Urinary bladder (tissue), 4 donors: Measurements from ENCODE around the gene KIAA0513. TPM values are rescaled to one million over a fixed set of nuclear protein-coding genes. Genes with fewer than 3 reads are reported as not detected.
"Not testable (repeated sequence)": the region's sequence is repeated elsewhere in the genome, so short reads cannot be mapped to it uniquely, and the experiment has no call there.

Experiments used
- DNase-seq: peaks from one replicate; pipeline ENCODE4 v3.0.0-alpha.2; 2015; ENCODE audit errors: extremely low spot score
- H3K27ac ChIP-seq: one replicate; pipeline ENCODE4 v1.5.1; 2013; ENCODE audit warnings: low read depth, mild to moderate bottlenecking, moderate library complexity
- H3K36me3 ChIP-seq: one replicate; pipeline ENCODE4 v1.6.1; 2013; ENCODE audit warnings: mild to moderate bottlenecking, moderate library complexity; ENCODE audit not compliant: insufficient read depth
- H3K4me1 ChIP-seq: one replicate; pipeline ENCODE4 v1.6.1; 2013; ENCODE audit warnings: mild to moderate bottlenecking, moderate library complexity; ENCODE audit not compliant: insufficient read depth
- H3K4me3 ChIP-seq: one replicate; pipeline ENCODE4 v1.5.1; 2013; ENCODE audit warnings: low read depth, low read length
- WGBS: extraction: QIAGEN DNeasy Blood & Tissue Kit; methylation state at CpG from one replicate; pipeline ENCODE4 v1.1.7; 2013; 5-methylcytosine and 5-hydroxymethylcytosine counted together
- polyA plus RNA-seq: library from polyadenylated mRNA; stranded (reverse); fragments of 200-250 nt; gene quantifications from one replicate; pipeline ENCODE4 v1.2.3, GENCODE V29; 2013
- total RNA-seq: library from RNA; depleted of rRNA; stranded (reverse); fragments of >200 nt; gene quantifications from one replicate; pipeline ENCODE4 v1.2.3, GENCODE V29; 2014
- donor health status: healthy with polysubstance abuse.
- donor health status: healthy.

Gene KIAA0513
- total and polyA plus RNA-seq, 2 donors = 9.8 to 19.9 TPM

DNA sequence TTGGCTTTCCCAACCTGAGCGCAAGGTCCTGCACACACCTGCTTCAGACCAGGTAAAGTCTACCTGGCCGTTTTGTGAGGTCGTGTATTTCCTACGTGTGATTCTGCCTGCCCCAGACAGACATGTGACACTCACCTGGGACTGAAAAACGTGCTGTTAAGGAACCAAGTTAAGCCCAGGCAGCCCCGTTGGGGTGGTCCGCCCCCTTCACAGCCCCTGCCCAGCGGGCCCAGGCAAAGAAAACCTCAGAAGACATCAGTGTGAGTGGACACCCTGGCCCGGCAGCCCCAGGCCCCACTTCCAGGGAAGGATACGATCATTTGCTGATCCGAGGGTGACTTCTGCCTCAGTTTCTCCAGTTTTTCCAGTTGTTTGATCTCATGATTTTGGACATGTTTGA is 79.9 kb downstream of the KIAA0513 start:
- Histone ChIP-seq H3K27ac (no peak overlapping the region), H3K36me3 (no peaks in the 10 kb centered on the region), H3K4me3 (no peak overlapping the region), H3K4me1 (no peaks in the 10 kb centered on the region)
- WGBS = 87% methylated on average over 11 of the region's 11 CpGs
- no peak for DNase-seq

DNA sequence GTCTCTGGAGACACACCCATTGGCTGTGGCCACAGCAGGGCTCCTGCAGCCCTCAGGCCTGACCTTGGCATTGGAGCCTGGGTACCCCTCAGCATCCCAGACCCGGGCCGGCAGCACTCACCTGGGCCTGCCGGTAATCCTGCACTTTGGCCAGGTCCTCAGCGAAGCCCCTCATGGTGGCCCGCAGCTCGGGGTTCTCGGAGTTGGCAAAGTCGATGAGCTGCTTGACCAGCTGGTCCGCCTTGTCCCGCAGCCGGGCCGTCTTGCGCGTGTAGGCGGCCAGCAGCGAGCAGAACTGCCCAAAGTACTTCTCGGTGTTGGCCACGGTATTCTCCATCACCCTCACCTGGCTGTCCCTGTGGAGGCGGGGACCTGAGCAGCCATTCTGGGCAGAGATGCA is 82.5 kb downstream of the KIAA0513 start:
- no peaks in the 10 kb centered on the region for H3K36me3 ChIP-seq
- WGBS = 97% methylated on average over 19 of the region's 19 CpGs

DNA sequence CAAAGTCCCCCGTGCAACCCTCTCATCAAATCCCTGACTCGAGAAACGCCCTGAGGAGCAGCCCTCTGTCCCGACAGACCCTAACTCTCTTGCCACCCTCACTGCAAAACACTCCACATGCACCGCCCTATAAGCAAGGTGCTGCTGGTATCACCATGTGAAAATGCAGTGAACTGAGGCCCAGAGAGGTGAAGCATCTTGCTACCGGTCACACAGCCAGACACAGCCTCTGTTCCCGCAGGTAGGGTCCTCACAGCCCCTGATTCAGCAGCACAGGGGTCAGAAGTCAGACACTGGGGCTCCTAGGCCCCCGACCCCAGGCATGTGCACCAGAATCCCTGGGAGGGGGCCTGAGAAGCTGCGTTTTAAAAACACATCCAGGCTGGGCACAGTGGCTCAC is 83.6 kb downstream of the KIAA0513 start:
- no peak for DNase-seq
- 86% methylated on average over 9 of the region's 9 CpGs for WGBS
- H3K27ac ChIP-seq = no peak overlapping the region
- no peaks in the 10 kb centered on the region for H3K36me3 ChIP-seq
- H3K4me3 ChIP-seq = no peak overlapping the region
- no peaks in the 10 kb centered on the region for H3K4me1 ChIP-seq

More for the DNA sequence above, 82.5 kb downstream of the KIAA0513 start:
- Histone ChIP-seq H3K4me1 (no peaks in the 10 kb centered on the region), H3K27ac (no peak overlapping the region), H3K4me3 (no peak overlapping the region)
- DNase-seq = no peak

DNA sequence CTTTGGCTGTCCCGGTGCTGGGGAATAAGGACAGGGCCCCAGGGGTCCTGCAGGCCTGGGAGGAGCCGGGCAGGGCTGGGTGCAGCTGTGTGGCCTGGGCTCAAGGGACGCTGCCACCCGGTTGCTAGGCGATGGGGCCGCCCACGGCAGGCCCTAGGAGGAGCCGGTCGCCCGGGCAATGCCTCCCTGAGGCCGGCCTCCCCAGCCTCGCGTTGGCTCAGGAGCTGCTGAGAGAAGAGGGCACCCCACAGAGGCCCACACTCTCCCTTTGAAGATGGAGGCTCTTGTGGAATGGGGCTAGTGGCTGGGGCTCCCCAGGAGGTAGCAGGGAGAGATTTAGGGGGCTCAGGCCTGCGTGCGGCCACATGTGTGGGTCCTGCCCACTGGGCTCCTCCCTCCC is 84.8 kb downstream of the KIAA0513 start, which contains the start of gene CIBAR2:
Gene CIBAR2, minus strand, starts transcription at position 109 of the 400 bp plus-strand sequence. CDS start 120 bp downstream, outside the sequence.
- H3K36me3 ChIP-seq = no peaks in the 10 kb centered on the region
- WGBS = 83% methylated on average over 15 of the region's 15 CpGs

DNA sequence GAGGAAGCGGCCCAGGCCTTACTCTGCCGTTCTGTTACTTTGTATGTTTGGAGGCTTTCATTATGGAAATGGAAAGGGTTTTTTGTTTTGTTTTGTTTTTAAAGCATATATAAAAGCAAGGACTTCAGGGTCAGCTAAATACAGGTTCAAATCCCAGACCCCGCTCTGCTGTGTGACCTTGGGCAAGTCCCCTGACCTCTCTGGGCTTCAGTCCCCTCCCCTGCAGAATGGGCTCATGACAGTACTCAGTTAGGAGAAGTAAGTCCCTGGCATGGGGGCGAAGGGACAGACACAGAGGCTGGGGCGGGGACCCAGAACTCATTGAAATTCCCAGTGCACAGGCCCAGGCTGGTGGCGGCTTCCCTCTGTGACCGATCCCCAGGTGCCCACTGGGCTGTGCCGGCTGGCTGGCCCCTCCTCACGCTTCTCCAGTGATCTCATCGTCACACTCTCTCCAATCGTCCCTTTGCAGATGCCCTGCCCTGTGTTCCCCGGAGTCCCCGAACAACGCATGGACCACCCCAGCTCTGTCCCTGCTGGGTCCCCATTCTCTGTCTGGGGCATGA is 85.7 kb downstream of the KIAA0513 start:
- 92% methylated on average over 14 of the region's 14 CpGs for WGBS
- no peaks in the 10 kb centered on the region for H3K4me1 ChIP-seq
- DNase-seq = no peak
- no peak overlapping the region for H3K27ac ChIP-seq
- no peaks in the 10 kb centered on the region for H3K36me3 ChIP-seq
- H3K4me3 ChIP-seq = no peak overlapping the region

More for the DNA sequence above, 84.8 kb downstream of the KIAA0513 start, which contains the start of gene CIBAR2:
- Histone ChIP-seq H3K4me3 (no peak within 1 kb of the TSS), H3K27ac (no peak within 1 kb of the TSS), H3K4me1 (no peaks in the 10 kb centered on the region)
- DNase-seq = no peak

DNA sequence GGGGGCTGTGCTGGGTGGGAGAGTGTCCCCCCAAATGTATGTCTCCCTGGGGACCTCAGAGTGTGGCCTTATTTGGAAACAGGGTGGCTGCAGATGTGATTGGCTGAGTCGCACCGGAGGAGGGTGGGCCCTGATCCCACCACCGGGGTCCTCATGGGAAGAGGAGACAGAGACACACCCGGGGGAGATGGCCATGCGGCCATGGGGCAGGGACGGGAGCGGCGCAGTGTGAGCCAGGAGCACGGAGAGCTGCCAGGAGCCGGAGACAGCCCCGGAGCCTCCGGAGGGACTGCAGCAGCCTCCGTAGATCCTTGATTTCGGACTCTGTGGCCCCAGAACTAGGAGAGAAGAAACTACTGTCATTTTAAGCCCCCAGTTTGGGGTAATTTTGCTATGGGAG is 86.3 kb downstream of the KIAA0513 start:
- DNase-seq = no peak
- Histone ChIP-seq H3K36me3 (no peaks in the 10 kb centered on the region), H3K4me3 (no peak overlapping the region), H3K27ac (no peak overlapping the region), H3K4me1 (no peaks in the 10 kb centered on the region)
- whole genome bisulfite sequencing = 58% methylated on average over 14 of the region's 14 CpGs

DNA sequence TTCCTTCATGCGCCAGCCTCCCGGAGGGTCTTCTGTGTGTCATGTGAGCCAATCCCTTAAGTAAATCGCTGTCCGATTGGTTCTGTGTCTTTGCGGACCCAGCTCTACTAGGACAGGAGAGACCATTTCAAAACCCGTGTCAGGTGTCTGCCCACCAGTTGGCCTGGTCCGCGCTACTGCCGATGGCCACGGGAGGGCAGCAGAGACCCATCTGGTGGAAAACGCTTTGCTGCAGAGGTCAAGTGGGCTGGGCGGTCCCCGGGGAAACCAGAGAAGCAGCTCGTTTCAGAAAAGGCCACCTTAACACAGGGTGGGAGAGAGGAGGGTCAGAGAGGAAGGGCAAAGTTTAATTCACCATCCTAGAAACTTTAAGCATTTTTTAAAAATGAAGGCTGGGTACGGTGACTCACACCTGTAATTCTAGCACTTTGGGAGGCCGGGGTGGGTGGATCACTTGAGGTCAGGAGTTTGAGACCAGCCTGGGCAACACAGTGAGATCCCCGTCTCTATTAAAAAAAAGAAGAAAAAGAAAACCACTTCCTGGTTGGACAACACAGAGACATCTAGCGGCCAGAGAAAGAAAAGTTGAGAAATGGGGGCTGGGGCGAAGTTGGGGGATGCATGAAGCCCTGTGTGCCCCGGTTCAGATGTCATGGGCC is 87.4 kb downstream of the KIAA0513 start:
- no peak overlapping the region for H3K4me3 ChIP-seq
- WGBS = 12% methylated on average over 20 of the region's 20 CpGs
- DNase-seq = no peak
- no peaks in the 10 kb centered on the region for H3K4me1 ChIP-seq
- no peak overlapping the region for H3K27ac ChIP-seq
- H3K36me3 ChIP-seq = no peaks in the 10 kb centered on the region

DNA sequence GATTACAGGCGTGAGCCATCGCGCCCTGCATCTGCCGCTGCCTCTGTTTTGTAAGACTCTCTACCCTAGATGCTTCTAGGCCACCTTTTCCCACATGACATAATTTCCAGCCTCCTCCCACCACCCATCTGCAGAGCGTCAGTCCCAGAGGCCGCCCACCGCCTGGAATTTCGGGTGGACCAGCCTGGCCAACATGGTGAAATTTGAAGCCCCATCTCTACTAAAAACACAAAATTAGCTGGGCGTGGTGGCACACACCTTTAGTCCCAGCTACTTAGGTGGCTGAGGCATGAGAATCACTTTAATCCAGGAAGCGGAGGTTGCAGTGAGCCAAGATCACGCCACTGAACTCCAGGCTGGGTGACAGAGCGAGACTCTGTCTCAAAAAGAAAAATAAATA is 89.8 kb downstream of the KIAA0513 start:
- no peak for DNase-seq
- 92% methylated on average over 12 of the region's 12 CpGs for WGBS
- no peaks in the 10 kb centered on the region for H3K4me1 ChIP-seq
- H3K4me3 ChIP-seq = no peak overlapping the region
- no peaks in the 10 kb centered on the region for H3K36me3 ChIP-seq
- H3K27ac ChIP-seq = no peak overlapping the region

DNA sequence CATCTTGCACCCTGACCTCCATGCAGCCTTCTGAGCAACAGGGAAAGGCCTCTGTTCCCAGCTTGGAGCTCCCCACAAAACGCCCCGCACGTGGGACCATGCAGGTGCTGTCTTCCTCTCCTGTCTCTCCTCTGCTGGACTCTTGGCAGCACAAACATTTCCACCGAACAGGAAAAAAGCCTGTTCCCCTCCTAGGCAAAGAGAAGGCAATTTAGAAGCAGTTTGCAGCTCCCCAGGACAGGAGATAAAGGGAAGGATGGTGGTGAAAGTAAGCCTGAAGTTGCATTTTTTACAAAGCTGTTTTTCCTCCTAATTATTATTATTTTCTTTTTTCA is 92.4 kb downstream of the KIAA0513 start:
- Histone ChIP-seq H3K36me3 (no peaks in the 10 kb centered on the region), H3K4me1 (no peaks in the 10 kb centered on the region), H3K4me3 (no peak overlapping the region), H3K27ac (no peak overlapping the region)
- WGBS = 84% methylated on average over 4 of the region's 4 CpGs
- no peak for DNase-seq

DNA sequence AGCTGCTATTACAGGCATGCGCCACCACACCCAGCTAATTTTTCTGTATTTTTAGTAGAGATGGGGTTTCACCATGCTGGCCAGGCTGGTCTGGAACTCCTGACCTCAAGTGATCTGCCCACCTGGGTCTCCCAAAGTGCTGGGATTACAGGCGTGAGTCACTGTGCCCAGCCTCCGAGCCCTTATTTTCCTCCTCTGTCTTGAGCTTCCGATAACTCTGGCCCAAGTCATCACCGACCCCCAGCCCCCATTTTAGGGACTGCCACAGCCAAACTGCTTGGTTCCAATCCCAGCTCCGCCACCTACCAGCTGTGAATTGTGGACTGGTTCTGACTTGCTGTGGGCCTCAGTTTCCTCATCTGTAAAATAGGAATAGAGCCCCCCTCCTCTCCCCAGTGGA is 95.8 kb downstream of the KIAA0513 start:
- H3K36me3 ChIP-seq, H3K4me1 ChIP-seq, H3K4me3 ChIP-seq, DNase-seq: not testable (repeated sequence)
- 97% methylated on average over 6 of the region's 6 CpGs for WGBS
- peak overlapping the region; percentile 63 for H3K27ac ChIP-seq

DNA sequence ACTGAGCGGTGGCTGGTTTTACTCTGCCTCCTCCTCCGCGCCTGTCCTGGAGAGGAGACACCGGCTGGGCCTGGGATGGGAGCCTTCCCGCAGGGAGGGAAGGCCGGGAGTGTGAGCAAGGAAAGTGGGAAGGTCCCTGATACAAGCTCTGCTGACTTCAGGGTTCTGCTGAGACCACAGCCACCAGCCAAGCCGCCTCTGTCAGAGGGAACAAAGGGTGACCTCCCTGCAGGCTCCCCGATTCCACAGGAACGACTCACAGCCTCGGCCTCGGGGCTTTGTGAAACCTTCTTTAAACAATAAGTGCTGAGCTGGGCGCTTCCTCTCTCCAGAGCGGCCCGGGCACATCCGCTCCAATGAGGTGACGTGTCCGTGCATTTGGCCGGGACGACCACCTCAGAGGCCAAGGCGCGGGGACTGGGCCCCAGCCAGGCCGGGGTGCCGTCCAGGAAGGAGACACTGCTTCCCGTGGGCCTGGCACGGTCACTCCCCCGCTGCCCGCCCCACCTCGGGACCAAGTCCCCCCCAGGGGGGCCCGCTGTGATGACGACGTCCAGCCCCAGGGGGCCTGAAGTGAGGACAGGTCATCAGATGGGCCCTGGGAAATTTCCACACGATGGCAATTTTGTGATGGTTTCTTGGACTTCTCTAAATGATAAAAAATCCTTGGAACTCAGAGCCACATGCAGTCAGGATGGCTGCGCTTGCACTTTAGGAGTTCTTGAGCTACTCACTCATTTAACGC is 96.5 kb downstream of the KIAA0513 start:
- Histone ChIP-seq H3K4me3 (no peak overlapping the region), H3K27ac (peak overlapping the region; percentile 63), H3K36me3 (no peaks in the 10 kb centered on the region), H3K4me1 (no peaks in the 10 kb centered on the region)
- WGBS = 57% methylated on average over 34 of the region's 34 CpGs
- no peak for DNase-seq

DNA sequence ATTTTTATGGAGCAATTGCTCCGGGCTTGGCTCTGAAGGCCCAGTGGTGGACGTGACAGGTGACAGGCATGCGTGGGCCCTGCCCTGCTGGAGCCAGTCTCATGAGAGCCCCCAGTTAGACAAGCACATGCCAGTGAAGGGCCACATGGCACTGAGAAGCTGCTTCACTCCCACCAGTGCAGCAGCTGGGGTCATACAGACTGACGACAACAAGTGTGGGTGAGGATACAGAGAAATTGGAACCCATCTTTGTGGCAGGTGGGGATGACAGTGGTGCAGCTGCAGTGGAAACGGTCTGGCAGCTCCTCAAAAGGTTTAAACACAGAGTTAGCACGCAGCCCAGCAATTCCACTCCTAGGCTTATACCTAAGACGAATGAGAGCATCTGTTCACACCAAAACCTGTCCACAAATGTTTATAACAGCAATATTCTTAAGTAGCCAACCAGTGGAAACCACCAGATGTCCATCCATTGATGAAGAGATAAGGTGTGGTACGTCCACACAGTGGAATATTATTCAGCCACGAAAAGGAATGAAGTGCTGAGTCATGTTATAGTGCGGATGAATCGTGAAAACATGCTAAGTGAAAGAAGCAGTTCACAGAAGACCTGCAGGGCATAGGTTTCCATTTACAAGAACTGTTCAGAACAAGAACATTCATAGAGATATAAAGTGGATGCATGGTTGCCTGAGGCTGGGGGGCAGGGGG is 97.2 kb downstream of the KIAA0513 start:
- 93% methylated on average over 11 of the region's 11 CpGs for WGBS
- H3K27ac ChIP-seq = no peak overlapping the region

DNA sequence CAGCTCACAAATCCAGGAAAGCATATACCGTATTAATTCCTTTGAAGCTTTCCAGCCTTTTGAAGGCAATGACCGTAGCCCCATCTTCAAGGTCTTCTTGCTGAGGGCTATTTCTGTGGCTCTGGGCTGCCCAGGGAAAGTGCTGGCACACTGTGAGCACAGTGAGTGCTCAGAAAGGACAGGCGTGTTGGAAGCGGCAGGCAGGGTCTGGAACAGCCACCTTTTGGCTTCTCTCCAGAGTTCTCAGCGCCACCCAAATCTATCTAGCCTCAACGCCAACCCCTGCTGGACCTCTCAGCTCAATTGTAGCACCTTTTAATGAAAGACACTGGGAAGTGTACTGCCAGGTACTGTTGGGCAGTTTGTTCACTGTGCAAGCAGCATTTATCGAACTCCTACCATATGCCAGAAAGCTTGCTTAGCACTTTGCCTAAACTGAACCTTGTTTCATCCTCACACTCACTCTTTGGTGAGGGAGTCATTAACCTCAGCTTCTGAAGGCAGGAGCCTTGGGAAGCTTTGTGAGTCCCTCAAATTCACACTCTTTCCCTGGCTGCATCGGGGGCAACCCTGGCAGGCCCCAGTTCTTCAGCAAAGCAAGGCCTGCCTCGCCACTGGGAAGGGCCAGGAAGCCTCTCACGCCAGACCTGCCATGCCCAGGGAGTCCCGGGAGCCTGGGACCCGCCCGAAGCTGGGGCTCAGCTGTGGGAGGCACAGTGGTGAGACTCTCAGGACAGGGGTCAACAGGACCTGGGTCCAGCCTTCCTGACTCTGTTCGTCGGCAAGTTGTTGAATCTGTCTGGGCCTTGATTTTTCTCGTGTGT is 98.2 kb downstream of the KIAA0513 start:
- Histone ChIP-seq H3K27ac (no peak overlapping the region), H3K4me3 (no peak overlapping the region), H3K36me3 (no peaks in the 10 kb centered on the region), H3K4me1 (no peaks in the 10 kb centered on the region)
- 84% methylated on average over 16 of the region's 16 CpGs for WGBS
- DNase-seq = no peak

More for the DNA sequence above, 97.2 kb downstream of the KIAA0513 start:
- H3K4me3 ChIP-seq = no peak overlapping the region
- no peak for DNase-seq
- no peaks in the 10 kb centered on the region for H3K36me3 ChIP-seq
- no peaks in the 10 kb centered on the region for H3K4me1 ChIP-seq
